ENCODE data around the gene SPAG5.

SPAG5 gene, protein sequence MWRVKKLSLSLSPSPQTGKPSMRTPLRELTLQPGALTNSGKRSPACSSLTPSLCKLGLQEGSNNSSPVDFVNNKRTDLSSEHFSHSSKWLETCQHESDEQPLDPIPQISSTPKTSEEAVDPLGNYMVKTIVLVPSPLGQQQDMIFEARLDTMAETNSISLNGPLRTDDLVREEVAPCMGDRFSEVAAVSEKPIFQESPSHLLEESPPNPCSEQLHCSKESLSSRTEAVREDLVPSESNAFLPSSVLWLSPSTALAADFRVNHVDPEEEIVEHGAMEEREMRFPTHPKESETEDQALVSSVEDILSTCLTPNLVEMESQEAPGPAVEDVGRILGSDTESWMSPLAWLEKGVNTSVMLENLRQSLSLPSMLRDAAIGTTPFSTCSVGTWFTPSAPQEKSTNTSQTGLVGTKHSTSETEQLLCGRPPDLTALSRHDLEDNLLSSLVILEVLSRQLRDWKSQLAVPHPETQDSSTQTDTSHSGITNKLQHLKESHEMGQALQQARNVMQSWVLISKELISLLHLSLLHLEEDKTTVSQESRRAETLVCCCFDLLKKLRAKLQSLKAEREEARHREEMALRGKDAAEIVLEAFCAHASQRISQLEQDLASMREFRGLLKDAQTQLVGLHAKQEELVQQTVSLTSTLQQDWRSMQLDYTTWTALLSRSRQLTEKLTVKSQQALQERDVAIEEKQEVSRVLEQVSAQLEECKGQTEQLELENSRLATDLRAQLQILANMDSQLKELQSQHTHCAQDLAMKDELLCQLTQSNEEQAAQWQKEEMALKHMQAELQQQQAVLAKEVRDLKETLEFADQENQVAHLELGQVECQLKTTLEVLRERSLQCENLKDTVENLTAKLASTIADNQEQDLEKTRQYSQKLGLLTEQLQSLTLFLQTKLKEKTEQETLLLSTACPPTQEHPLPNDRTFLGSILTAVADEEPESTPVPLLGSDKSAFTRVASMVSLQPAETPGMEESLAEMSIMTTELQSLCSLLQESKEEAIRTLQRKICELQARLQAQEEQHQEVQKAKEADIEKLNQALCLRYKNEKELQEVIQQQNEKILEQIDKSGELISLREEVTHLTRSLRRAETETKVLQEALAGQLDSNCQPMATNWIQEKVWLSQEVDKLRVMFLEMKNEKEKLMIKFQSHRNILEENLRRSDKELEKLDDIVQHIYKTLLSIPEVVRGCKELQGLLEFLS

DNA sequence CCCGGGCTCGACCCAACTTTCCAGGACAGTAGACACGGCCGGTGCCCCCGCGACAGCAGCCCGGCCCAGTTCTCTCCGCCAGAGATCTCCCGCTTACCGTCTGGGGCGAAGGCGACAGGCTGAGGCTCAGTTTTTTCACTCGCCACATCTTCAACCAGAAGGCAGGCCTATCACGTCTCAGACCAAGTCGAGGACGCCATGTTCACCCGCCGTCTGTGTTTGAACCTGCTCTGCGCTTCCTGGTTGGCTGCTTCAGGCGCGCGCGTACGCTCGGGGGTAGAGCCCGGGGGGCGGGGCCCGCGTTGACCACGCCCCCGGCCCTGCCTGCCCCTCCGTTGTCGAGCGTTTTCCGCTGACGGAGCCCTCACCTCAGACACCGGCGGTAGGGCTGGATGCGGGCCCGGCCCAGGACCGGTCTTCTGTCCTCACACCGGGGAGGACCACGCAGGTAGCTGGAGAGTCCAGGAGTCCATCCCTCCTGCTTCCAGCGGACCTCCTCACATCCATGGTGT, at the start of gene SPAG5:
SPAG5 (minus strand) TSS at position 227 of the 512 bp plus-strand sequence; CDS start at position 148, 79 bp downstream.
- peak; percentile 85 for DNase-seq (ENCODE audit: low read depth)

DNA sequence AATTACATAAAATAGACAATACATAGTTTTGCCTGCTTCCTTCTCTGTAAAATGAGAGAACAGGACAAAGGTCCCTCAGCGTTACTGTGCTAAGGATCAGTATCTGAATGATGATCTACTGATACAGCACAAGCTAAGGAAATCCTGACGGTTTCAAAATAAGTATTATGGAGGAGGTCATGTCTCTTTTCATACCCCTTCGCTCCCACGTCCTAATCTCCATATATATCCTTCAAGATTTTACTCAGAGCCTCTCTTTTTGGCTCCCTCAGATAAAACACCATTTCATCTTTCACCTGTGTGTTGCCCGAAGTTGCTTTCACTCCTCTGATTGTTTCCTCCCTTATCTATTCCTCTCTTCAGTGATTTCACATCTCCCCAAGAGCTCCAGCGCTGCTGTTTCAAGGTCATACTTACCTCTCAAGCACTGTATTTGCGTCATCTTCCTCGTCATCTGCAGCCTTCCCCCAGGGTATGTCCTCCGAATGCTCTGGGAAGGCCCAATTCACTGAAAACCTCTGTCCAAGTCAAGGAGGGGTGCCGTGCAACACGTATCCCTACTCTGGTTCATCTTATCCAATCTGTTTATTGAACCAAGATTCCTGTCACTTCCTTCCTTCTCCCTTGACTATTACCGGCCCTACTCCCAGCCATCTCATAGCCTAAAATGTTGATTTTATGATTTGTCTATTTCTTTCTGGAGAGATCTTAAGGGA, 47.4 kb upstream of the SPAG5 start:
- no peak for DNase-seq (ENCODE audit: low read depth)

DNA sequence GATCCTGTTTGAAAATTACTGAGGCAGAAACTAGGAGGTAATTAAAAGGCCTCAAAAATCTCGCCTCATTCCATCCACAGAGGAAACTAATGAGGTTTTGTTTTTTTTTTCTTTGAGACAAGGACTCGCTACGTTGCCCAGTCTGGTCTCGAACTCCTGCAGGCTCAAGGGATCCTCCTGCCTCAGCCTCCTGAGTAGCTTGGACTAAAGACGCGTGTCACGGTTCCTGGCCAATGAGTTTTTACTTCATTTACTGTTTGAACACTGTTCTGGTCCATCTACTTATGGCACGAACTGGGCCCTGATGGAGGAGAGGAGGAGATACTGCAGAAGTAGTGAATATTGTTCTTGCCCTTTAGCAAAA, 46.7 kb upstream of the SPAG5 start:
- DNase-seq (ENCODE audit: low read depth), result no peak

DNA sequence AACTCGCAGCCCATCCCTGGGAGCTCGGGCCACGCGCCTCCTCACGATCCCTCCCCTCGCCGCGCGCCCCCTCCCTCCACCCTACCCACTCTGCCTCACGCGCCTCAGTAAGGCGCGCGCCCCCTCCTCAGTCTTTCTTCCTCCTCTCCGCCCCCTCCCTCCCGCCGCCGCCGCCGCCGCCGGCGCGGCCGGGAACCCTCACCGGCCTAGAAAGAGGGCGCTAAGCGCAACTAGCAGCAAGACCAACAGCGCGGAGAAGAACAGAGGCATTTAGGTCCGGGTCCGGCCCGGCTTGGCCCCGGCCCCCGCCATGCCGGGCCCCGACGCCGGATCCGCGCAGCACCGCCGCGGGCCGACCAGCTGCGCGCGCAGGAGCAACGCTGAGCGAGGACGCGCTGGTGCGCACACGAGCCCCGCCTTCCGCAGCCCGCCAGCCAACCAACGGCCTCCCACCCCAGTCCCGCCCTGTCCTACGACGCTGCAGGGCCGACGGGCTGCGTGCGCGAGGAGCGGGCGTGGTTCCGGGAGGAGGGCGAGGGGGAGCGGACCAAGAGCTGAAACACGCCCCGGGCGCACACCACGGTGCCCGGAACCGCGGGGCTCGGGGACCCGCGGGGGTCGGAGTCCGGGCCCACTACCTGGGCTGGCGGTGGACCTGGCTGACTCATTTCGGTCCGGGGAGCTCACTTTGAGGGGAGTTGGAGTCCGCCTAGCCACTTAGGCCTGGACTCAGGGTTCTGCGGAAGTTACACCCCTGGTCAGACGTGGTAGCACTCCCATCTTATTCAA, 46.2 kb upstream of the SPAG5 start, which contains the start of gene BLTP2:
BLTP2 (minus strand) TSS at position 372 of the 789 bp plus-strand sequence; CDS start at position 270, 102 bp downstream.
- peak; percentile 81 for DNase-seq (ENCODE audit: low read depth)

DNA sequence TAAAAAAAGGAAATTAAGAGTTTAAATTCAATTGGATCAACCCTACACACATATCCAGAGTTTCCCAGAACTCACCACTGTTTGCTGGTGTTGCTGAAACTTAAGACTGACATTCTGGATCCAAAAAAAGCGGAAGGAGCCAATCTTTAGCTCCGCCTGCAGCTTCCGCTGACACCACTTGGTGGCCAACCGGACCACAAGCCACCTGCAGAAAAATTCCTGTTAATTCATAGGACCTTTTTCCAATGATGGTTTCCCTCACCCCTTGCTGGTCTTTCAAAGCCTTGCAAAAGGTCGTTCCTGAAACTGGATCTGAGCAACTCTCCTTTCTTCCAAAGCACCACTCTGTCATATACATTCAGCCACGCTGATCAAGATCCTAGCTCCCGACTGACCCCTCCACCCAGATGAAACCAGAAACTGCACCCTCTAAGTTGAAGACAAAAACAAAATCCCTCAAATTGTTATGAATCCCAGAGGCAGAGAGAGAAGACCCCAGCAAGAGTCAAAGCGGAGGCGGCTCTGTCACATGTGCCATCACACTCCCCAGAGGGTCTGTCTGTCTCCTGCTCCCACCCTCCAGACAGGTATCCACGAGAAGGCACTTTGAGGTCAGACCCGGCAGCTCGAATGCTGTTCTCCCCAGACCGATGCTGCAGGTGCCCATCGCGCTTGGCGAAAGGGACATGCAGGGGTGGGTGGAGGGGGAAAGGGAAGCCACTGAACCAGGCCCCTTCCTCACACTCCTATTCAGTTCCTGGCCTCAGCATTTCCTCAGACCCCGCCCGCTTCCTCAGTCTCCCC, 45.4 kb upstream of the SPAG5 start:
- DNase-seq (ENCODE audit: low read depth), result no peak

DNA sequence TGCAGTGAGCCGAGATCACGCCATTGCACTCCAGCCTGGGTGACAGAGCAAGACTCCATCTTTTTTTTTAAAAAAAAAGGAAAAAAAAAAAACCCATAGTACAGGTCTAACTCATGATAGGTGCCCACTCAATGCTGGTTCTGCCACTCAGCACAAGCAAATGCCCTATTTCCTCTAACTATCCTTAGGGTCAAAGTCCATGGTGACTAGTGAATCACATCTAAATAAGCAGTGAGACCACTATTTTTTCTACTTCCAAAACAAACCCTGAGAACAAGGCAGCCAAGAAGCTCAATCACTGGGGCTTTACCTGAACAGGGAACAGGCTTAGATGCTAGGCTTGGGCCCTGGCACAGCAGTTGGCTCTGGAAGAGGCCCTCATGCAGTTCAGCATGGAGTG, 42.8 kb upstream of the SPAG5 start:
- DNase-seq (ENCODE audit: low read depth), result no peak

DNA sequence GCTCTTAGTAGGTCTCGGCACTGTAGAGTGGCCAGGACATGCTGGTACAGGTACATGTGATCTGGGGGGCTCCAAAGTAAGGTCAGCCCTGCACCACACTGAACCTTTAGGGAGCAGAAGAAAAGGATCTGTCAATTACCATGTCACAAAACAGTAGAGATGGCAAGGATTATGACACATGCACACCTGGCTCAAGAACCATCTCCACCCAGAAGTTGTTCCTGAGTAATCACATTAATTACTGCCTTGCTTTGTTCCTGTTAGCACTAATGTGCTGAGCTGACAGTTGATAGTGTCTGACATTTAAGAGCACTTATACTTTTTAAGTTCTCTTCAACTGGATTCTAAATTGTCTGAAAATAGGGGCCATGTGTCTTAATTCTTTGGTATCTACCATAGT, 36.7 kb upstream of the SPAG5 start:
- DNase-seq (ENCODE audit: low read depth), result no peak

DNA sequence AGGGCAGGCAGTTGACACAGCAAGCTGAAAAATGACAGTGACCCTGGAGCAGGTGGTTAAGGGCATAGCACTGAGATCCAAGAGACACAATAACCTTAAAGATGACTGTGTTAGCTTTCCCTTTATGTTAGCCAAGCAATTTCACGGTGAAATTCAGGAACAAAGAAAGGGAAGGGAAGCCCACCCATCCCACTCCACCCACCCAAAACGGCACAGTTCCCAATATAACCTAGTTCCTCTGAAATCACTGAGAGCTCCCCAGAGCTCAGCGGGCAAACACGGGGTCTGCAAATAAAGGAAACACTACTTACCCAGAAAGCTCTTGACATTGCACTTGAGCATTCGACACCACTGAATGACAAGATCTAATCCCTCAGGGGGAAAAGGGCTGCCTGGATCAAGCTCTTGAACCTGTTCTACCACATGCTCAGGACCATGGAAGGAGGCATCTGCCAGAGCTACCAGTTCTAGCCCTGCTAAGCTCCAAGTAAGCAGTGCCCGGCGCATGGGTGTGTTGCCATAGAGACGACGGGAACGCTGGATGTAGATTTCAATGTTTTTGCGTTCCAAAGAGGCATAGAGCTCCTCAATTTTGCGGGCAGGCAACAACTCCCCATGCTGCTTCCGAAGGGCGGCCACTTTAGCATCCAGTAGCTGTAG, 35.5 kb upstream of the SPAG5 start:
- no peak for DNase-seq (ENCODE audit: low read depth)

DNA sequence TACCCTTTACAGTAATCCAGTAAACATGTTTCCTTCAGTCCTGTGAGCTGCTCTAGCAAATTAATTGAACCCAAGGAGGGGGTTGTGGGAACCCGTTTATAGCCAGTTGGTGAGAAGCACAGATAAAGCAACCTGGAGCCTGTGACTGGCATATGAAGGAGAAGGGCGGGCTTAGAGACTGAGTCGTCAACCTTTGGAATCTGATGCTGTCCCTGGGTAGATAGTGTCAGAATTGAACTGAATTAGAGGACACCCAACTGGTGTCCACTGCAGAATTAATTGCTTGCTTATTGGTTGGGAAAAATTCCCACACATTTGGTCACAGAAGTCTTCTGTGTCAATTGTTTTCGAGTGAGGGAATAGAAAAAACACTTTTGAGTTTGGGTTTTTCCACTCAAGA, 28.0 kb upstream of the SPAG5 start:
- no peak for DNase-seq (ENCODE audit: low read depth)

DNA sequence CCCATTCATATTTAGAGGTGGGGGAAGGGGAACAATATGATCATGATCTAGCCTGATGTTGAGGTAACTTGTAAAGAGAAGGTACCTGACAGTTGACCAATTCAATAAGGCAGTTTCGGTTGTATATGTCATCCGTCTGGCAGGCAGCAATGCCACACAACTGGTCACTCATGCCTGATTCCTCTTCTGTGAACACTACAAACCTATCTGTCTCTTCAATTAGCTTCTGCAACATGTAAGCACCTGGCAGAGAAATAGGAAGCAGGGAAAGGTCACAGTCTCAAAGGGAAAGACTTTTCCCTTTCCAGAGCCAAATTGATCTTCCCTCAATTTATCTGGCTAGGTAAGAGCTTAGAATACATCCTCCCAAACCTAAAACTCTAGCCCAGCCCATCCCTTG, 25.3 kb upstream of the SPAG5 start:
- no peak for DNase-seq (ENCODE audit: low read depth)

DNA sequence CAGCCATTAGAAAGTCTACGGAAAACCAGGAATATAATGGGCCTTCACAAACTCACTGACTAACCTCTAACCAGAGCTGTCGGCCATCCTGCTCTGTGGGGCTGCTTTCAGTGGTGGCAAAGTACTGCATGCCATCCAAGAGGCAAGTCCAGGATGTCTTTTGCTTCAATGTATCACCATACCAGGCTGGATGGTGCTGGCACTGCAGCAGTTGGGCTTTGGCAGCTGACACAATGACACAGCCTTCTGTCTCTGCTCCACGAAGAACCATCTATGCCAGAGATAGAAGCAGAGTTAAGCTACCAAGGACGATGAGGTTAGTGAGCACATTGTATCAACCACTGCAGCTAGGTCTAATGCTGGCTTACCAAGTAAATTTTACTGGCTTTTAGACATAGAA, 24.9 kb upstream of the SPAG5 start:
- no peak for DNase-seq (ENCODE audit: low read depth)

DNA sequence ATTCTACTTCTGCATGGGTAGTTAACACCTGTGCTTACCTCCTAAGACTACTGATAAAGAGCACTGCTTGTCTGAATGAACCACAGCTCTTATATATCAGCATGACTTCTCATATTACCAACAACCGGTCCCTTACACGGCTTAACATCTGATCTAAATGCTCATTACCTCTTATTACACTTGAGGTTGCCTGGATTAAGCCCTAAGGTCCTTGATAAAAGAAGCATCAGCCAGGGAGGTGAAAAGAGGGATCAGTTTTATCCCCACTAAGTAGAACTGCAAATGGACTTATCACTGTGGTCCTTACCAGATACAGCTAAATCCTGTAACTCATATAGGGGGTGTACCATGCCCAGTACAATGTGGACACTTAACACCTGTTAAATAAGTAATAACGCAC, 23.4 kb upstream of the SPAG5 start:
- DNase-seq (ENCODE audit: low read depth), result no peak

DNA sequence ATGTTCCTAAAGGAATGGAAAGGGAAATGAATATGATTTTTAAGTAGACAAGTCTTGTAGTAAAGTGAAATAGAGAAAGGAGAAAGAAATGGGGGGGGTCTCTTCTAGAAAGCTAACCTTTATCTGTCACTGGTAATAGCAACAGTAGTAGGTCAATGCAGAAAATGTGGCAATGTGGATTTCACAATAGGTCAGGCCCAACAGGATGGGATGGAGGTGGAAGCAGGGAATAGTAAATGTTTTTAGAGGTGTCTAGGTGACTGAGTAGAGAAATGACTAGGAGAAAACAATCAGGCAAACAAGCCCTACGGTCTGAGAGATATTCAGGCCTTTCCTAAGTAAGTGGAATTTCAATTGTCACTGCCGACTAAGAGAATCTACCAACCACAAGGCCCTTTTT, 21.2 kb upstream of the SPAG5 start:
- no peak for DNase-seq (ENCODE audit: low read depth)

DNA sequence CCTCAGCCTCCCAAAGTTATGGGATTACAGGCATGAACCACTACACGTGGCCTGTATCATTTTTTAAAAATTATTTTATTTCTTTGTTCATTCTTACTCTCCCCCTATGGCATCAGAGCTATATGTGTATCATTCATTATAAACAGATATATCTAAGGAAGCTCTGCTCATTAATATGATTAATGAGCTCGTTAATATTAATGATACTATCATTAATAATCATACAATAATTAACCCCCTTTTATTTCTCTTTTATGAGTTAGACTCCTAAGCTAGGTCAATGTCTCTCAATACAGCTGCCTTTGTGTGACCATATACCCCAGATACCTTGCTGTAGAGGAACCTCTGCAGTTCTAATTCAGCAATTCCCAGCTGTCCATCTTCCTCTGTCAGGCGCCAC, 19.6 kb upstream of the SPAG5 start:
- DNase-seq (ENCODE audit: low read depth), result no peak

DNA sequence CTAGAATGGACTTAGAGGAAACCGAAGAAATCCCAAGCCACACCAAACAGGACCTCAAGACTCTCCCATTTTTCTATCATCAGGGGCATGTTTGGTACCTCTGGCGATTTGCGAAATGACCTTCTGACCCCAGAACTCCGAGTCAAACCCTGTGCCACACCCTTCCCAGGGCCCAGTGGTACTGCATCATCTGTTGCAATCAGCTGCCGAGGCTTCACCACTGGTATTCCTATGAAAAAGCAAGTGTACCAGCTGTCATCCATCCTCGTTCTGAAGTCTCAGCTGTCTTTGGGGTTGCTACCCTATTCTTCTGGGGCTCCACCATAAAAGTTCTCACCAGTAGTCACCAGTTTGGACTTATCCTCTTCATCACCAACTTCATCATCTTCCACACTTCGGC, 17.5 kb upstream of the SPAG5 start:
- DNase-seq (ENCODE audit: low read depth), result no peak

DNA sequence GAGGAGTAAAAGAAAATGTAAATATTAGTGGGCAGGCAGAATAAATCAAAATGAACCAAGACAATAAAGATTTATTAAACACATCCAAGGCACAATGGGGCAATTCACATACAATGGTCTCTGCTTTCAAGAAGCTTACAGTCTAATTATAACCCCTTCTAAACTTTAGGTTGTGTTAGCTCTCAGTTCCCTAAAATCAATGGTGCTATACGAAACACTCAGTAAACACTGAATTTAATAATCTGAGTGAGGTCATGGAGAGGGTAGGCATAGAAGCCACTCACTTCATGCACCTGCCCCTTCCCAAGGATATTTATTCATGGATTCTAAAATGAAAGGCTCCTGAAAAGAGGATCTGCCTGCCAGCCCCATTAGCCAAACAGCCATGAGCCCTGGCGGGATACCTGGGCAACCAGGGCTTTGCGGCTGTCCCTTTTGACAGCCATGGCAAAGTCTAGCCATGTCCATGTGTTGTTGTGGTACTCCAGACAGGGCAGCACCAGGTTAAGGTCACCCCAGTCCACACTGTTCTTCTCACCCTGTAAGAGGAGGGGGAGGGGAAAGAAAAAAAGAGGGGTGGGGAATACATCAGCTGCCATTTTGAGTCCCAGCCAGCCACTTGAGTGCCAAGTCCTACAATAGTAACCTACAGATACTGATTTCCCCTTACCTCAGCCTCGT, 16.6 kb upstream of the SPAG5 start:
- DNase-seq (ENCODE audit: low read depth), result no peak

DNA sequence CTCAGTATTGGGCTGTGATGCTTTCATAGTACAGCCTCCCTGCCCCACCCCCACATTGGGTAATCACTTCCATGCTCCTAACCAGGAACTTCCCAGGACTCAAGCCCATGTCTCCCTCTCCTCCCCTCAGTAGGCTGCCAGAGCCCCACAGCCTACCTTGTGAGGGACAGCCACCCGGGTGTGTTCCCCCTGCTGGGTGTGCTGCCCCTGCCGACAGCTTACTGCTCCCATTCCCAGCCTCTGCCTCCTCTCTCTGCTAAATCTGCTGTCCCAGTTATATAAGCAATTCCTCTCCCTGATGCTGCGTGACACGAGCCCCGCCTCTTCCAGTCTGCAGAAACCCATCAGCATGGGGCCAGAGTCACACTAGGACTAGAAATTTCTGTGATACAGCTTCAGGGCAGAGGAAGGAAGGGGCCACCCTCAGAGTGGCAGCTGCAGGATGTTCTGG, 15.1 kb upstream of the SPAG5 start, which contains the start of gene RSKR:
RSKR (minus strand) TSS at position 255 of the 451 bp plus-strand sequence; CDS start at position 231, 24 bp downstream.
- DNase-seq (ENCODE audit: low read depth), result no peak

Measured in stimulated activated CD8-positive, alpha-beta memory T cell treated with anti-CD3 and anti-CD28 coated beads, Interleukin-15, amount 100 ng/mL, for 24 hours (primary cell).